ENCODE data around the gene ZNF827. TPM values are rescaled to one million over a fixed set of nuclear protein-coding genes. Genes with fewer than 3 reads are reported as not detected.

The ZNF827 gene
- total RNA-seq, 6 donors from 2014 or later = 8.1 to 68.1 (median 18.3) TPM

- 69 to 71% methylated on average over 2 of the region's 2 CpGs for WGBS, 2 donors
- ATAC-seq (ENCODE audit: low FRiP score in 2 of 2) = no peak
- H3K36me3 ChIP-seq = no peaks in the 10 kb centered on the region
- H3K27ac ChIP-seq = no peak overlapping the region
- TF ChIP-seq POLR2AphosphoS5 (IDR thresholded peaks at IDR 0.05) (no peak), POLR2A (IDR thresholded peaks at IDR 0.05) (no peak), CTCF (IDR thresholded peaks at IDR 0.05) (no peak), EP300 (IDR thresholded peaks at IDR 0.05) (no peak)
- H3K27me3 ChIP-seq = no peaks in the 10 kb centered on the region
- H3K4me3 ChIP-seq = no peak overlapping the region
- H3K4me1 ChIP-seq = peaks cover 0 to 7% (median 2%) of the 10 kb centered on the region in 4 donors
- H3K9me3 ChIP-seq = no peaks in the 10 kb centered on the region
- no peak for DNase-seq
These were observed 87.0 kb downstream of the ZNF827 start for GRCh38 chr4:145851511-145852201.

- no peaks in the 10 kb centered on the region for H3K9me3 ChIP-seq
- no peak overlapping the region for H3K27ac ChIP-seq
- no peak overlapping the region for H3K4me3 ChIP-seq
- no peaks in the 10 kb centered on the region for H3K27me3 ChIP-seq
- peaks cover 0 to 4% (median 0%) of the 10 kb centered on the region in 4 donors for H3K36me3 ChIP-seq
- 83 to 84% methylated on average over 7 of the region's 7 CpGs for WGBS, 2 donors
- peaks cover 0 to 7% (median 2%) of the 10 kb centered on the region in 4 donors for H3K4me1 ChIP-seq
- no peak for DNase-seq
- no peak for ATAC-seq (ENCODE audit: low FRiP score in 2 of 2)
- TF ChIP-seq EP300 (IDR thresholded peaks at IDR 0.05) (no peak), POLR2AphosphoS5 (IDR thresholded peaks at IDR 0.05) (no peak), POLR2A (IDR thresholded peaks at IDR 0.05) (no peak), CTCF (IDR thresholded peaks at IDR 0.05) (no peak)
These were observed 90.9 kb downstream of the ZNF827 start for GRCh38 chr4:145847764-145848163.

GRCh38 chr4:145845118-145845517 is 93.5 kb downstream of the ZNF827 start:
- ATAC-seq (ENCODE audit: low FRiP score in 2 of 2) = no peak
- no peak for DNase-seq
- no peaks in the 10 kb centered on the region for H3K9me3 ChIP-seq
- H3K27ac ChIP-seq = no peak overlapping the region
- WGBS, 2 donors = 96% methylated on average over 4 of the region's 4 CpGs
- no peak overlapping the region for H3K4me3 ChIP-seq
- no peaks in the 10 kb centered on the region for H3K4me1 ChIP-seq
- peaks cover 0 to 5% (median 2%) of the 10 kb centered on the region in 4 donors for H3K36me3 ChIP-seq
- no peaks in the 10 kb centered on the region for H3K27me3 ChIP-seq
- no peak for TF ChIP-seq EP300 (IDR thresholded peaks at IDR 0.05)
- no peak for TF ChIP-seq POLR2A (IDR thresholded peaks at IDR 0.05)
- TF ChIP-seq CTCF (IDR thresholded peaks at IDR 0.05) = no peak
- no peak for TF ChIP-seq POLR2AphosphoS5 (IDR thresholded peaks at IDR 0.05)

GRCh38 chr4:145843639-145844038 is 95.0 kb downstream of the ZNF827 start:
- no peaks in the 10 kb centered on the region for H3K9me3 ChIP-seq
- no peak for TF ChIP-seq POLR2A (IDR thresholded peaks at IDR 0.05)
- TF ChIP-seq POLR2AphosphoS5 (IDR thresholded peaks at IDR 0.05) = no peak
- TF ChIP-seq CTCF (IDR thresholded peaks at IDR 0.05) = no peak
- TF ChIP-seq EP300 (IDR thresholded peaks at IDR 0.05) = no peak
- H3K4me3 ChIP-seq = no peak overlapping the region
- no peak overlapping the region for H3K27ac ChIP-seq
- 68 to 83% methylated on average over 6 of the region's 6 CpGs for WGBS, 2 donors
- H3K27me3 ChIP-seq = no peaks in the 10 kb centered on the region
- ATAC-seq (ENCODE audit: low FRiP score in 2 of 2) (no peak), DNase-seq (no peak)
- H3K4me1 ChIP-seq = no peaks in the 10 kb centered on the region
- peaks cover 0 to 5% (median 2%) of the 10 kb centered on the region in 4 donors for H3K36me3 ChIP-seq

- H3K36me3 ChIP-seq = peaks cover 0 to 5% (median 2%) of the 10 kb centered on the region in 4 donors
- no peak for ATAC-seq (ENCODE audit: low FRiP score in 2 of 2)
- 42 to 46% methylated on average over 4 of the region's 4 CpGs for WGBS, 2 donors
- H3K27me3 ChIP-seq = no peaks in the 10 kb centered on the region
- no peak for TF ChIP-seq POLR2AphosphoS5 (IDR thresholded peaks at IDR 0.05)
- TF ChIP-seq CTCF (IDR thresholded peaks at IDR 0.05) = no peak
- no peak for TF ChIP-seq EP300 (IDR thresholded peaks at IDR 0.05)
- TF ChIP-seq POLR2A (IDR thresholded peaks at IDR 0.05) = no peak
- no peaks in the 10 kb centered on the region for H3K4me1 ChIP-seq
- H3K4me3 ChIP-seq = no peak overlapping the region
- H3K9me3 ChIP-seq = no peaks in the 10 kb centered on the region
- DNase-seq = no peak
- H3K27ac ChIP-seq = no peak overlapping the region
These were observed 95.5 kb downstream of the ZNF827 start for GRCh38 chr4:145843148-145843547.
